ENCODE results near the gene ZSCAN20. TPM values are rescaled to one million over a fixed set of nuclear protein-coding genes. Genes with fewer than 3 reads are reported as not detected.
A peak's percentile ranks its signal among the peaks of the same experiment; 100 is the strongest.

ZSCAN20 gene
- total RNA-seq, 1 donor from 2014 or later, result 16.6 TPM

GRCh38 chr1:33443705-33444180 is 28.7 kb upstream of the ZSCAN20 start:
- DNase-seq (ENCODE audit: low spot score), result peak; percentile 94

DNA sequence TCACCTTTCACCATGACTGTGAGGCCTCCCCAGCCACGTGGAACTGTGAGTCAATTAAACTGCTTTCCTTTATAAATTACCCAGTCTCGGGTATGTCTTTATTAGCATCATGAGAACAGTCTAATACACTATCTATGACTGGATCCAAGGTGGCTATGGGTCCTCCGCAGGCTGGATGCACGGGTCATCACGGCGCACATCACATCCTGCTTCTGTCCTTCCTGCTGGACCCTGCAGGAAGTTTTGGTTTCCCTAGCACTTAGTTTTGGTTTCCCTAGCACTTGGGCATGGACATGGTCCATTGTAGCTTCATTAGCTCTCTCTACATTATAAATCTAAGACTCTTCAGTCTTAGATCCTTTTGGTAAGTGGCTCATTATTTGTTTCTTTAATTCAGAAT is 27.3 kb upstream of the ZSCAN20 start:
- no peak for DNase-seq (ENCODE audit: low spot score)

DNA sequence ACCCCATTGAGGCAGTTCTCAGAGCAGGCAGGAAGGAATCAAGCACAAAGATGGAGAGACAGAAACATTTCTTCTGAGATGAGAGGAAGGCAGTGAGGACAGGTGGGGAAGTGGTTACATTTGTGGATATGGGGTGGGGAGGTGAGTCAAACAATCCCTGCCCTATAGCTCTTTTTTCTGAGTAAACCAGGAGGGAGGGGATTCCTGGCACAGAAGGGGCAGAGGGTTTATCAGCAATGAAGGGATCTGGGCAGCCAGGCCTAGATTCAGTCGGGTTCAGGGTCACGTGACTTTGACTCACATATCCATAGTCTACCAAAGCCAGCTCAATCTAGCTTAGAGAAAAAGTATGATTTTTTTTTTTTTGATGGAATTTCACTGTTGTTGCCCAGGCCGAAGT is 25.9 kb upstream of the ZSCAN20 start:
- peak; percentile 64 for DNase-seq (ENCODE audit: low spot score)

DNA sequence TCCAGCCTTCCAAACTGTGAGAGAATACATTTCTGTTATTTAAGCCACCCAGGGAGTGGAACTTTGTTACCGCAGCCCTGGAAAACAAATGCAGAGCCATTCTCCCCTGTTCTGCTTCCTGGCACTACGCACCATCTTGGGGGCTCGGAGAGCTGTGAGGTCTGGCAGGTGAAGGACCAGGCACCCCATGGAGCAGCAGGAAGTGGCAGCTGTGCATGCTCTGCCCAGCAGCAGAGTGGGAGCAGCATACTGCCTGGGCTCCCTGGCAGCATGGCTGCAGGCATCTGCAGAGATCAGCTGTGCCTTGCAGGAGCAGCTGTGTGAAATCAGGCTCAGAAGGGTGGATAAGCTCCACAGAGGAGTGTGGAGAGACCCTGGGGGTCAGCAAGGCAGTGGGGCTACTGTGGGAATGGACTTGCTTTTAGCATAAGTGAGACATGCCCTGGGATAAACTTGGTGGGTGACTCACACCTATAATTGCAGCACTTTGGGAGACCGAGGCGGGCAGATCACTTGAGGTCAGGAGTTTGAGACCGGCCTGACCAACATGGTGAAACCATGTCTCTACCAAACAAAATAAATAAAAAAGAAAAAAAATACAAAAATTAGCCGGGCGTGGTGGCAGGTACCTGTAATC is 17.7 kb upstream of the ZSCAN20 start:
- no peak for DNase-seq (ENCODE audit: low spot score)

GRCh38 chr1:33455539-33456501 is 16.6 kb upstream of the ZSCAN20 start:
- peak; percentile 86 for DNase-seq (ENCODE audit: low spot score)

DNA sequence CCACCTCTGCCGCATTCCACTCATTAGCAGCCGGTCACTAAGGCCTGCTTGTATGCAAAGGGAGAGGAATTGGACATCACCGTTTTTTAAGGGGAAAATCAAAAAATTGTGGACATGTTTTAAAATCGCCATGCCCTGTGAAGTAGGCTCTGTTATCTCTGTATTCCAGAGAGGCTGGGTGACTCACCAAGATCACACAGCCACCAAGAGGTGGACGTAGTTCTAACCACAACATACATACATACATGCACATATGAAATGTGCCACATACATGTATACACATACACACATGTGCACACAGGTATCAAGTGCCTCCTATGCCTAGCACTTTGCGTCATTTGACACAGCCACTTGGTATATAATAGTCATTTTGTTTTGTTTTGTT is 16.0 kb upstream of the ZSCAN20 start:
- DNase-seq (ENCODE audit: low spot score), result no peak

GRCh38 chr1:33459691-33460090 is 12.8 kb upstream of the ZSCAN20 start:
- no peak for DNase-seq (ENCODE audit: low spot score)

- no peak for DNase-seq (ENCODE audit: low spot score)
Measured at GRCh38 chr1:33460144-33460543, 12.3 kb upstream of the ZSCAN20 start.

GRCh38 chr1:33460947-33461629 is 11.4 kb upstream of the ZSCAN20 start:
- peak; percentile 61 for DNase-seq (ENCODE audit: low spot score)

- DNase-seq (ENCODE audit: low spot score), result no peak
Measured at GRCh38 chr1:33462405-33463164, 9.9 kb upstream of the ZSCAN20 start.

- DNase-seq (ENCODE audit: low spot score), result no peak
Measured at GRCh38 chr1:33464552-33464951, 7.9 kb upstream of the ZSCAN20 start.

GRCh38 chr1:33465316-33465715 is 7.1 kb upstream of the ZSCAN20 start:
- no peak for DNase-seq (ENCODE audit: low spot score)

DNA sequence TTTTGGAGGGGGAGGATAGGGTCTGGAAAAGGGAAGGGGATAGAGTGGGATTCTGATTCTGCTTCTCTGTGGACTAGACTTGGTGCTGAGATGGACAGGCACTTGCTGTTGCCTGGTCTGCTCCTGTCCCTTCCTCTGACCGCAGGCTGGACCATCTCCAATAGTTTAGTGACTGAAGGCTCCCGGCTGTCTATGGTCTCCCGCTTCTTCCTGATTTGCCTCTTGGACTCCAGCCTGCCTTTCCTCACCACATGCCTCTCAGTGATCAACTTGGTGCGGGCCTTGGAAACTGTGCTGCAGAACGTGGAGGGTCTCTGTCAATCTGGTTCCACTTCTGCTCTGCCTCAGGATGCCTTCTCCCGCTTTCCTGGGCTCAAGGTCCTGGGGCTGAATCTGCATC is 6.3 kb upstream of the ZSCAN20 start:
- no peak for DNase-seq (ENCODE audit: low spot score)

DNA sequence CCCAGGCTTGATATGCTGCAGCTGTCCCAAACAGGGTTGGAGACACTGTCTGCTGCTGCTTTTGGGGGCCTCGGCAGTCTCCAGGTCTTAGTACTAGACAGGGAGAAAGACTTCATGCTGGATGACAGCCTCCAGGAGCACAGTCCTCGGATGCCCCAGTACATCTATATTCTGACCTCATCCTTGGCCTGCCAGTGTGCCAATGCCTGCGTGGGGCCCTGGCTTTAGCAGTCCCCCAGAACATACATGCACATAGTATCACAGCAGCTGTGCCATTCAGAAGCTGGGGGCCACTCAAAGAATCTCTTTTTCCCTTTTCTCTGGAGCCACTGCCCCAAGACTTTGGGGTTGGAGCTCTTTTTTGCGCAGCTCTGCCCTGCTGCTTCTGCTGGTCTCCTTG is 4.4 kb upstream of the ZSCAN20 start:
- DNase-seq (ENCODE audit: low spot score), result no peak

DNA sequence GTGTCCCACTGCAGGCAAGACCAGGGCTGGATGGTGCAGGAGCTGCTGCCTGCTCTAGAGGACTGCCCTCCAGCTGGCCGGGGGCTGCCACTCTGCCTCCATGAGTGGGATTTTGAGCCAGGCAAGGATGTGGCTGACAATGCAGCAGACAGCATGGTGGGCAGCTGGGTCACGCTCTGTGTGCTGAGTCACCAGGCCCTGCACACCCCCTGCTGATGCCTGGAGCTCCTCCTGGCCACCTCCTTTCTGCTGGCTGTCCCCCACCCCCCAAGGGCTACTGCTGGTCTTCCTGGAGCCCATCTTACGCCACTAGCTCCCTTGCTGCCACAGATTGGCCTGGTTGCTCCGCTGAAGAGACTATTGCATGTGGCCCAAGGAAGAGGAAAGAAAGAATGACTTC is 3.9 kb upstream of the ZSCAN20 start:
- DNase-seq (ENCODE audit: low spot score), result no peak

DNA sequence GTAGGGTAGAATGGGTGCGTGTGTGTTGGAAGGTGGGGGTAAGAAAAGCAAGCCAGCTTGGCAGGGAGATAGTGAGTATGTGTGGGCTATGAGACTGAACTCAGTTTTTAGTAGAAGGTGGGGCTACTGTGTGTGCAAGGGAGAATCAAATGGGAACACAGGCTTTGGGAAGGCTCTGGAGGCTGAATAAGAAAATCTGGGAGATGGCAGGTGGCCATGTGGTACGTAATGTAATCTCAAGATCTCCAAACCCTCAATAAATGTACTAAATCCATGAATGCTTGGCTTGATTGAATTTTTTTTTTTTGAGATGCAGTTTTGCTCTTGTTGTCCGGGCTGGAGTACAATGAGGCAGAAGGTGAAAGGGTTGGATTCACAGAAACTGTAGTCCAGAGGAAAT is 3.5 kb upstream of the ZSCAN20 start:
- DNase-seq (ENCODE audit: low spot score), result peak; percentile 19

- no peak for DNase-seq (ENCODE audit: low spot score)
Measured at GRCh38 chr1:33469691-33470090, 2.8 kb upstream of the ZSCAN20 start.

GRCh38 chr1:33470495-33471012 is 1.9 kb upstream of the ZSCAN20 start:
- peak; percentile 87 for DNase-seq (ENCODE audit: low spot score)

DNA sequence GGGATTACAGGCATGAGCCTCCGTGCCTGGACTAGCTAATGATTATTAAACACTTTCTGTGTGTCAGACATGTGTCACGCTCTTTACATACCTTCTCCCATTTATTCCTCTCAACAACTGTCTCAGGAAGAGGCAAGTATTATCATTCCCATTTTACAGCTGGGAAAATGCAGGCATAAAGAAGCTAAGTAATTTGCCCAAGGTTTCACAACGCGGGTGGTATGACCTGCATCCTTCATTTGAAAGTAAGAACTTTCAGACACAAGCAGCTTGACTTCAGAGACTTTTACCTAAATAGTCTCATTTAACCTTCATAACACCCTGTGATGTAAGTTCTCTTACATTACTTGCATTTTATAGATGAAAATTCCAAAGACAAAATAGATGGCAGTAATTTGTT is 1.0 kb upstream of the ZSCAN20 start:
- no peak for DNase-seq (ENCODE audit: low spot score)

- DNase-seq (ENCODE audit: low spot score), result no peak
Measured at GRCh38 chr1:33473900-33474299, 1.5 kb downstream of the ZSCAN20 start.

- no peak for DNase-seq (ENCODE audit: low spot score)
Measured at GRCh38 chr1:33477451-33477850, 5.0 kb downstream of the ZSCAN20 start.

Measured in umbilical cord (tissue), 2 donors.